Type B pancreatic cell (in vitro differentiated cells): ENCODE measurements around the gene TBC1D32. TPM values are rescaled to one million over a fixed set of nuclear protein-coding genes. Genes with fewer than 3 reads are reported as not detected.
"Not testable (repeated sequence)": the region's sequence is repeated elsewhere in the genome, so short reads cannot be mapped to it uniquely, and the experiment has no call there.

Source experiments
- DNase-seq: peaks from one replicate; pipeline ENCODE4 v3.0.0; 2021; ENCODE audit warnings: mixed read lengths; ENCODE audit not compliant: unreplicated experiment; ENCODE audit errors: extremely low spot score
- H3K27ac Mint-ChIP-seq: 2 replicates; pipeline ENCODE4 v1.8.0; 2021; ENCODE audit warnings: mild to moderate bottlenecking, mixed read lengths
- H3K27me3 Mint-ChIP-seq: 2 replicates; pipeline ENCODE4 v1.8.0; 2021; ENCODE audit warnings: mixed read lengths
- H3K36me3 Mint-ChIP-seq: 2 replicates; pipeline ENCODE4 v1.8.0; 2021; ENCODE audit warnings: mixed read lengths
- H3K4me1 Mint-ChIP-seq: one replicate; pipeline ENCODE4 v1.8.0; 2021; ENCODE audit warnings: mixed read lengths; ENCODE audit not compliant: unreplicated experiment
- H3K4me3 Mint-ChIP-seq: 2 replicates; pipeline ENCODE4 v1.8.0; 2021; ENCODE audit warnings: mild to moderate bottlenecking, mixed read lengths
- H3K9me3 Mint-ChIP-seq: 2 replicates; pipeline ENCODE4 v1.8.0; 2021; ENCODE audit warnings: mixed read lengths
- total RNA-seq: library from RNA; stranded (reverse); gene quantifications from 2 replicates; pipeline ENCODE4 v1.2.1, GENCODE V29; 2021; ENCODE audit warnings: low replicate concordance
- TF ChIP-seq, protein P1 (sequence below): fragments of 200-600 bp; sonication (generic); conservative IDR thresholded peaks from 2 replicates; pipeline ENCODE4 v1.5.0; 2021; ENCODE audit warnings: antibody characterized with exemption, mild to moderate bottlenecking

TBC1D32 gene
- total RNA-seq, 1 donor from 2014 or later = 12.4 TPM

DNA sequence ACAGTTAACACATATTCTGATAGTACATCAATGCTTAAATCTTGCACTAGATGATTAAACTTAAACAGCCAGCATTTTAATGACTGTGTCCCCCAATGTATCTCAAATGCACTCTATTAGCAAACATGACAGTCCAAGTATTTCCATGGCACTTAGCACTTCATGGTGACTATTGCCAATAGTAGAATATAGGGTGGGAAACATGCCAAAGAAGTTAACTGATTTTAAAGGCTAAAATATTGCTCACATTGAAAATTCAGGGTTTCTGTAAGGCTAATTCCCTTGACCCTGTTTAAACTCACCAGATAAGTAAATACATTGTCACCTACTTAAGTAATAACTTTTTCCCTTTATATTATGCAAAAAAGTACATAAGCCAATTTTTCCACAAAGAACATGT lies 266.9 kb downstream of the TBC1D32 start:
- Mint-ChIP-seq H3K4me3 (no peak overlapping the region), H3K27me3 (no peaks in the 10 kb centered on the region), H3K27ac (no peak overlapping the region), H3K4me1 (no peaks in the 10 kb centered on the region), H3K9me3 (peaks cover 18% of the 10 kb centered on the region), H3K36me3 (peaks cover 8% of the 10 kb centered on the region)
- TF ChIP-seq, protein P1, sequence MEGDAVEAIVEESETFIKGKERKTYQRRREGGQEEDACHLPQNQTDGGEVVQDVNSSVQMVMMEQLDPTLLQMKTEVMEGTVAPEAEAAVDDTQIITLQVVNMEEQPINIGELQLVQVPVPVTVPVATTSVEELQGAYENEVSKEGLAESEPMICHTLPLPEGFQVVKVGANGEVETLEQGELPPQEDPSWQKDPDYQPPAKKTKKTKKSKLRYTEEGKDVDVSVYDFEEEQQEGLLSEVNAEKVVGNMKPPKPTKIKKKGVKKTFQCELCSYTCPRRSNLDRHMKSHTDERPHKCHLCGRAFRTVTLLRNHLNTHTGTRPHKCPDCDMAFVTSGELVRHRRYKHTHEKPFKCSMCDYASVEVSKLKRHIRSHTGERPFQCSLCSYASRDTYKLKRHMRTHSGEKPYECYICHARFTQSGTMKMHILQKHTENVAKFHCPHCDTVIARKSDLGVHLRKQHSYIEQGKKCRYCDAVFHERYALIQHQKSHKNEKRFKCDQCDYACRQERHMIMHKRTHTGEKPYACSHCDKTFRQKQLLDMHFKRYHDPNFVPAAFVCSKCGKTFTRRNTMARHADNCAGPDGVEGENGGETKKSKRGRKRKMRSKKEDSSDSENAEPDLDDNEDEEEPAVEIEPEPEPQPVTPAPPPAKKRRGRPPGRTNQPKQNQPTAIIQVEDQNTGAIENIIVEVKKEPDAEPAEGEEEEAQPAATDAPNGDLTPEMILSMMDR = no peak
- no peak for DNase-seq

DNA sequence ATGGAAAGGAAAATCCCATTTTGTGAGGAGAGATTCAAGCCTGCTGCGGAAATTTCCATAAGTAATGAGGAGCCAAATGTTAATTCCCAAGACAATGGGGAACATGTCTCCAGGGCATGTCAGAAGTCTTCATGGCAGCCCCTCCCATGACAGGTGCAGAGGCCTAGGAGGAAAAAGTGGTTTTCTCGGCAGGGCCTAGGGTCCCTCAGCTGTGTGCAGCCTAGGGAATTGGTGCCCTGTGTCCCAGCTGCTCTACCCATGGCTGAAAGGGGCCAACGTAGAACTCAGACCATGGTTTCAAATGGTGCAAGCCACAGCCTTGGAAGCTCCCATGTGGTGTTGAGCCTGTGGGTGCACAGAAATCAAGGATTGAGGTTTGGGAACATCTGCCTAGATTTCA lies 269.9 kb downstream of the TBC1D32 start:
- no peaks in the 10 kb centered on the region for H3K27me3 Mint-ChIP-seq
- TF ChIP-seq, protein P1 = no peak
- no peak for DNase-seq
- no peaks in the 10 kb centered on the region for H3K4me1 Mint-ChIP-seq
- no peak overlapping the region for H3K27ac Mint-ChIP-seq
- H3K4me3 Mint-ChIP-seq = no peak overlapping the region
- peaks cover 19% of the 10 kb centered on the region for H3K9me3 Mint-ChIP-seq
- peaks cover 5% of the 10 kb centered on the region for H3K36me3 Mint-ChIP-seq

DNA sequence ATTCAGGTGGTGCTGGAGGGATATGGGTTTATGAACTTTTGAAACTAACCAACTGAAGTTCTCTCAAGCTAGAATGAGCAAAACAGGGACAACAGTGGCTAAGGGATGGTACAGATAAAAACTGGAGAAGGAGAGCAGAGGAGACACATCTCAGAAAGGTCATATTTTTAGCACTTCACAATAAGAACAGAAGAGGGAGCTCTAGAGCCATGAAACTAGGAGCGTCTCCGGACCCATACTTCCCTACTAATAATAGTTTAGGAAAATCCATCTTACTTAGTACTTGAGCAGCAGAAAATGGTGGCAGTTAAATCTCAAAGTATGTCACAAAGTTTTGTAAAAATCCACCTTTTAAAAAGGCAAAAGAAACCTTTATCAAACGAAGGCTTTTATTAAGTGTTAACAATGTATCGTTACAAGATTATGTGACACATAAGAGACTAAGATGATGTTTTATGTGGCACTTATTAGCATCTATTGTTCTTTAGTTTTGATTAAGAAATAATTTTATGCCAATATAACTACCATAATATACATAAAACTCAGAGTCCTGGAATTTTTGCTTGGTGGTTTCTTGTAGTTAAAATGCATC lies 278.6 kb downstream of the TBC1D32 start:
- DNase-seq = no peak
- H3K36me3 Mint-ChIP-seq = no peaks in the 10 kb centered on the region
- H3K4me1 Mint-ChIP-seq = no peaks in the 10 kb centered on the region
- H3K4me3 Mint-ChIP-seq = no peak overlapping the region
- TF ChIP-seq, protein P1 = peak; percentile 88
- H3K27ac Mint-ChIP-seq = no peak overlapping the region
- H3K9me3 Mint-ChIP-seq = no peaks in the 10 kb centered on the region
- H3K27me3 Mint-ChIP-seq = no peaks in the 10 kb centered on the region

DNA sequence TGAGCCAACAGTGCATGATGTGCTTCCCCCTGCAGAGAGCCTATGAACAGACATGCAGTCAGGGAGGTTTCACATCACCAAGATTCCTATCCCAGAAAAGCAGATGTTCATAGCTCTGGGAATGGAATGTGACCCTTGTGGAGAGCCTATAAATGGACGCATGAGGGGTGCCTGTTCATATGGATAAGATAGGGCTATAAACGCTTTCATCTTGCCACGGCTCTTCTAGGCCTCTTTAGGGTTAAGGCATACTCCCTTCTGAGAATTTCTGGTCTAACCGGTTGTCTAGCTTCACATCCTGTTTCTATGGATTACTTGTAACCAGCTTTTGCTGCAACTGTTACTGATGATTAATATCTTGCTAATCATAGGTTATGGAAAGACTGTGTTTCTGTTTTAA lies 285.7 kb downstream of the TBC1D32 start:
- H3K4me1 Mint-ChIP-seq = peaks cover 10% of the 10 kb centered on the region
- H3K9me3 Mint-ChIP-seq, DNase-seq, H3K27ac Mint-ChIP-seq, H3K36me3 Mint-ChIP-seq, H3K27me3 Mint-ChIP-seq: not testable (repeated sequence)
- peak overlapping the region; percentile 10 for H3K4me3 Mint-ChIP-seq

DNA sequence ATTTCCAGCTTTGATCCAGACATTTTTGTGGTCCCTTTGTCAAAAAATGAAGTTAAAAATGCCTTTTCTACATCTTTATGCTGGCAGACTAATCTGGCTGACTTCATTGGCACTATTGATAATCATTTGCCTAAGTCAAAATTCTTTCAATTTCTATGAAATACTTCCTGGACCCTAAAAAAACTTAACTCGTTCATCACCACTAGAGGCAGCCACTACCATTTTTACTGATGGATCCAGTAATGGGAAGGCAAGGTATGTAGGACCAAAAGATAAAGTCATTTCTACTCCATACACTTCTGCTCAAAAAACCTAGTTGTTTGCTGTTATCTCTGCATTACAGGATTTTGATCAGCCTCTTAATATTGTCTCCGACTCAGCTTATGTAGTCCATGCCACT lies 289.4 kb downstream of the TBC1D32 start:
- H3K27me3 Mint-ChIP-seq, H3K36me3 Mint-ChIP-seq, H3K4me3 Mint-ChIP-seq, DNase-seq: not testable (repeated sequence)
- Mint-ChIP-seq H3K4me1 (peaks cover 21% of the 10 kb centered on the region), H3K27ac (peak overlapping the region; percentile 61), H3K9me3 (peaks cover 14% of the 10 kb centered on the region)
- TF ChIP-seq, protein P1 = peak; percentile 29

DNA sequence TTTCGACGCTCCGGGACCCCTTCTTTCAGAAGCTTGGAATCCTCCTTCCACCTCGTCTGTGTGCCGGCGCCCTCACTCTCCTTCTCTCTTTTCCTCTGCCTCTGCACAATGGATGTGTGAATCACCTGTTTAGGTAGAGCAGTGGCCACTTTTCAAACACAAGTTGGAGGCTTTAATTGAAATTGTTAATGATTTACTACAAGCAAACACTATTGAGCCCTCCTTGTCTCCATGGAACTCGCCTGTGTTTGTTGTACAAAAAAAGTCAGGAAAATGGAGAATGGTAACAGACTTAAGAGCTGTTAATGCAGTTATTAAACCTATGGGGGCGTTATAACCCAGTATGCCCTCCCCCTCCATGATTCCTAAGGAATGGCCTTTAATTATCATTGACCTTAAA lies 290.6 kb downstream of the TBC1D32 start:
- not testable (repeated sequence) for H3K27me3 Mint-ChIP-seq, H3K36me3 Mint-ChIP-seq, DNase-seq
- H3K4me1 Mint-ChIP-seq = peaks cover 21% of the 10 kb centered on the region
- peaks cover 14% of the 10 kb centered on the region for H3K9me3 Mint-ChIP-seq
- peak overlapping the region; percentile 78 for H3K4me3 Mint-ChIP-seq
- H3K27ac Mint-ChIP-seq = peak overlapping the region; percentile 61

DNA sequence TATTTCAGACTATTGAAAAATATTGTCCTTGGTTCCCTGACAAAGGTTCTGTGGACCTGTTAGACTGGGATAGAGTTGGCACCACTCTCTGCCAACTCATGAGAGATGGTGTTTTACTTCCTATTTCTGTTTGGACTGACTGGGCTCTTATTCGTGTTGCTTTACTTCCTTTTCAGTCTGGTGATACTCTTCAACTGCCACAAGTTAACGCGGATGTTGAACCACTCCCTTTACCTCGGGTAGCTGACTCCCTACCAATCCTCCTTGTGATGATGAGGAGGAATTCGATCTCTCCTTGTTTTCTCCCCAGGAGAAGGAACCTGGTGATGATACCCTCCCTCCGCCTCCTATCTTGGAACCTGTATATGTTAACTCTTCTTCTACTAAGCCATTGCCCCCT lies 291.1 kb downstream of the TBC1D32 start:
- not testable (repeated sequence) for H3K36me3 Mint-ChIP-seq, H3K27me3 Mint-ChIP-seq, DNase-seq
- Mint-ChIP-seq H3K9me3 (peaks cover 14% of the 10 kb centered on the region), H3K4me3 (peak overlapping the region; percentile 78), H3K4me1 (peaks cover 18% of the 10 kb centered on the region), H3K27ac (peak overlapping the region; percentile 61)
